Measurements from ENCODE around the gene GIMAP7. TPM values are rescaled to one million over a fixed set of nuclear protein-coding genes. Genes with fewer than 3 reads are reported as not detected.
"Not testable (repeated sequence)": the region's sequence is repeated elsewhere in the genome, so short reads cannot be mapped to it uniquely, and the experiment has no call there.

GIMAP7 gene
- total RNA-seq, 2 experiments from 2014 or later: 48.4 to 50.7 TPM

- Mint-ChIP-seq H3K27me3 (no peaks in the 10 kb centered on the region), H3K36me3 (ENCODE audit: low read depth) (peaks cover 53% of the 10 kb centered on the region), H3K4me1 (ENCODE audit: low read depth) (peaks cover 93% of the 10 kb centered on the region), H3K27ac (peak overlapping the region; percentile 97), H3K9me3 (peaks cover 9% of the 10 kb centered on the region), H3K4me3 (peak overlapping the region; percentile 68)
- H3K4me1 ChIP-seq (ENCODE audit: insufficient read depth, low read length): peaks cover 75% of the 10 kb centered on the region
- H3K9me3 ChIP-seq (ENCODE audit: control insufficient read depth in 1 of 2, insufficient read depth in 1 of 2, low read length in 2 of 2): peaks cover 0 to 4% of the 10 kb centered on the region in 2 experiments
- CTCF ChIA-PET: interaction anchor here (0.9 to 1.6 kb wide), 3 partner anchors 30 to 278 kb away, joined by 3 to 8 read pairs (median 5); partner anchors contain the start of gene GIMAP7
- H3K27me3 ChIP-seq (ENCODE audit: control insufficient read depth in 1 of 2, insufficient read depth in 2 of 2, low read length in 2 of 2): no peaks in the 10 kb centered on the region
- H3K27ac ChIP-seq (ENCODE audit: low read depth in 1 of 2, low read length in 2 of 2): peak overlapping the region; percentile 92 to 95
- H3K4me3 ChIP-seq (ENCODE audit: low read length): no peak overlapping the region
- ATAC-seq (ENCODE audit: poor library complexity): peak; percentile 73
- intact Hi-C loops (cut with DNase I, micrococcal nuclease): loop anchor here (2.0 kb wide), 2 partner anchors 14 to 28 kb away; partner anchors contain the start of gene GIMAP8 (in 2 of the 2)
- POLR2A ChIA-PET: interaction anchor here (0.6 to 10.4 kb wide), 7 partner anchors 8 to 206 kb away, joined by 3 to 312 read pairs (median 6); partner anchors contain the start of genes GIMAP2, GIMAP7 and GIMAP8
- TF ChIP-seq CTCF (IDR thresholded peaks at IDR 0.05): no peak
- peak in 11 of 14 experiments; percentile 28 to 87 (median 56) for DNase-seq
- H3K36me3 ChIP-seq (ENCODE audit: insufficient read depth, low read length): peaks cover 42% of the 10 kb centered on the region
Measured at GRCh38 chr7:150479023-150479716, 35.5 kb upstream of the GIMAP7 start.

GRCh38 chr7:150481186-150481920, 33.3 kb upstream of the GIMAP7 start:
- intact Hi-C loops (cut with DNase I, micrococcal nuclease): loop anchor here (1.0 to 2.0 kb wide), 3 partner anchors 21 to 34 kb away; partner anchors contain the start of gene GIMAP7 (in 1 of the 2)
- peaks cover 0 to 8% of the 10 kb centered on the region in 2 experiments for H3K9me3 ChIP-seq (ENCODE audit: control insufficient read depth in 1 of 2, insufficient read depth in 1 of 2, low read length in 2 of 2)
- peak overlapping the region; percentile 20 for H3K4me3 ChIP-seq (ENCODE audit: low read length)
- CTCF ChIA-PET: interaction anchor here (0.6 to 1.7 kb wide), 14 partner anchors 16 to 274 kb away, joined by 3 to 9 read pairs (median 4); partner anchors contain the start of genes GIMAP7 and GIMAP8
- H3K36me3 ChIP-seq (ENCODE audit: insufficient read depth, low read length): peaks cover 25% of the 10 kb centered on the region
- Mint-ChIP-seq H3K4me1 (ENCODE audit: low read depth) (peaks cover 95% of the 10 kb centered on the region), H3K27ac (peak overlapping the region; percentile 97), H3K36me3 (ENCODE audit: low read depth) (peaks cover 41% of the 10 kb centered on the region), H3K27me3 (no peaks in the 10 kb centered on the region), H3K9me3 (peaks cover 3% of the 10 kb centered on the region), H3K4me3 (peak overlapping the region; percentile 84)
- TF ChIP-seq CTCF (IDR thresholded peaks at IDR 0.05): no peak
- no peaks in the 10 kb centered on the region for H3K27me3 ChIP-seq (ENCODE audit: control insufficient read depth in 1 of 2, insufficient read depth in 2 of 2, low read length in 2 of 2)
- POLR2A ChIA-PET: interaction anchor here (0.7 to 10.4 kb wide), 39 partner anchors 8 to 537 kb away, joined by 3 to 312 read pairs (median 5); partner anchors contain the start of genes GIMAP1, GIMAP2, GIMAP4 and GIMAP6
- peaks cover 76% of the 10 kb centered on the region for H3K4me1 ChIP-seq (ENCODE audit: insufficient read depth, low read length)
- peak; percentile 59 for ATAC-seq (ENCODE audit: poor library complexity)
- peak overlapping the region; percentile 92 to 95 for H3K27ac ChIP-seq (ENCODE audit: low read depth in 1 of 2, low read length in 2 of 2)
- DNase-seq: peak; percentile 36 to 90 (median 58)

GRCh38 chr7:150481922-150482321, 32.8 kb upstream of the GIMAP7 start:
- no peak for ATAC-seq (ENCODE audit: poor library complexity)
- H3K4me1 ChIP-seq (ENCODE audit: insufficient read depth, low read length): peaks cover 75% of the 10 kb centered on the region
- TF ChIP-seq CTCF (IDR thresholded peaks at IDR 0.05): no peak

GRCh38 chr7:150483514-150483913, 31.2 kb upstream of the GIMAP7 start:
- intact Hi-C loops (cut with DNase I, micrococcal nuclease); H3K9me3 ChIP-seq (ENCODE audit: control insufficient read depth in 1 of 2, insufficient read depth in 1 of 2, low read length in 2 of 2); ATAC-seq (ENCODE audit: poor library complexity); H3K27me3 Mint-ChIP-seq; H3K27me3 ChIP-seq (ENCODE audit: control insufficient read depth in 1 of 2, insufficient read depth in 2 of 2, low read length in 2 of 2); H3K36me3 ChIP-seq (ENCODE audit: insufficient read depth, low read length); H3K9me3 Mint-ChIP-seq: not testable (repeated sequence)
- peak overlapping the region; percentile 92 to 95 for H3K27ac ChIP-seq (ENCODE audit: low read depth in 1 of 2, low read length in 2 of 2)
- H3K27ac Mint-ChIP-seq: peak overlapping the region; percentile 97
- peak in 1 of 14 experiments; percentile 42 for DNase-seq
- H3K4me3 Mint-ChIP-seq: peak overlapping the region; percentile 77
- H3K4me3 ChIP-seq (ENCODE audit: low read length): peak overlapping the region; percentile 12
- peaks cover 60% of the 10 kb centered on the region for H3K4me1 ChIP-seq (ENCODE audit: insufficient read depth, low read length)
- ChIA-PET CTCF (interaction anchor here (0.6 to 2.2 kb wide), 6 partner anchors 24 to 85 kb away, joined by 3 to 15 read pairs (median 4); partner anchors contain the start of gene GIMAP7), POLR2A (interaction anchor here (0.9 to 10.4 kb wide), 20 partner anchors 17 to 272 kb away, joined by 3 to 312 read pairs (median 5); partner anchors contain the start of genes GIMAP1, GIMAP4, GIMAP6 and GIMAP7)
- peaks cover 93% of the 10 kb centered on the region for H3K4me1 Mint-ChIP-seq (ENCODE audit: low read depth)
- peaks cover 39% of the 10 kb centered on the region for H3K36me3 Mint-ChIP-seq (ENCODE audit: low read depth)

More at GRCh38 chr7:150481922-150482321, 32.8 kb upstream of the GIMAP7 start:
- peaks cover 20% of the 10 kb centered on the region for H3K36me3 ChIP-seq (ENCODE audit: insufficient read depth, low read length)
- ChIA-PET CTCF (interaction anchor here (0.7 to 1.7 kb wide), 11 partner anchors 15 to 273 kb away, joined by 3 to 9 read pairs (median 5); partner anchors contain the start of genes GIMAP7 and GIMAP8), POLR2A (interaction anchor here (0.9 to 10.4 kb wide), 31 partner anchors 9 to 537 kb away, joined by 3 to 312 read pairs (median 7); partner anchors contain the start of genes GIMAP1, GIMAP2, GIMAP4 and GIMAP6)
- H3K27ac Mint-ChIP-seq: peak overlapping the region; percentile 97
- H3K36me3 Mint-ChIP-seq (ENCODE audit: low read depth): peaks cover 39% of the 10 kb centered on the region
- peaks cover 0 to 7% of the 10 kb centered on the region in 2 experiments for H3K9me3 ChIP-seq (ENCODE audit: control insufficient read depth in 1 of 2, insufficient read depth in 1 of 2, low read length in 2 of 2)
- H3K27me3 ChIP-seq (ENCODE audit: control insufficient read depth in 1 of 2, insufficient read depth in 2 of 2, low read length in 2 of 2): no peaks in the 10 kb centered on the region
- intact Hi-C loops (cut with DNase I, micrococcal nuclease): loop anchor here (1.0 to 2.0 kb wide), 3 partner anchors 20 to 33 kb away; partner anchors contain the start of gene GIMAP7 (in 1 of the 2)
- no peak for DNase-seq
- peak overlapping the region; percentile 84 for H3K4me3 Mint-ChIP-seq
- no peaks in the 10 kb centered on the region for H3K9me3 Mint-ChIP-seq
- H3K4me3 ChIP-seq (ENCODE audit: low read length): peak overlapping the region; percentile 20
- H3K4me1 Mint-ChIP-seq (ENCODE audit: low read depth): peaks cover 93% of the 10 kb centered on the region
- H3K27ac ChIP-seq (ENCODE audit: low read depth in 1 of 2, low read length in 2 of 2): peak overlapping the region; percentile 92 to 95
- no peaks in the 10 kb centered on the region for H3K27me3 Mint-ChIP-seq

Measured in CD4-positive, alpha-beta T cell (primary cell).